GM23338 (cell line): Measurements from ENCODE around the gene ADGRG1. TPM values are rescaled to one million over a fixed set of nuclear protein-coding genes. Genes with fewer than 3 reads are reported as not detected.

ENCODE experiments used
- ATAC-seq: fragments of 200-7000 bp; cut with Tn5 transposase; 3 replicates; pipeline ENCODE4 v1.9.1; 2020
- DNase-seq: peaks from one replicate; pipeline ENCODE4 v3.0.0-alpha.2; 2015; ENCODE audit warnings: low spot score
- H2AFZ ChIP-seq: fragments of 200-600 bp; sonication (generic); 2 replicates; pipeline ENCODE4 v1.8.0; 2016; ENCODE audit warnings: antibody characterized with exemption, mild to moderate bottlenecking, moderate library complexity
- H3F3A ChIP-seq: fragments of 200-600 bp; sonication (generic); replicated peaks from 2 replicates; pipeline ENCODE4 v1.8.0; 2017; ENCODE audit warnings: antibody characterized with exemption, mixed run types, low read depth
- H3K27ac ChIP-seq: fragments of 200-600 bp; sonication (generic); 2 replicates; pipeline ENCODE4 v1.6.1; 2016; ENCODE audit warnings: low read depth
- H3K27me3 ChIP-seq: fragments of 200-600 bp; sonication (generic); 2 replicates; pipeline ENCODE4 v1.8.0; 2016; ENCODE audit warnings: mild to moderate bottlenecking, mixed run types, moderate library complexity; ENCODE audit not compliant: insufficient read depth
- H3K36me3 ChIP-seq: fragments of 200-600 bp; sonication (generic); 2 replicates; pipeline ENCODE4 v1.8.0; 2016; ENCODE audit warnings: mild to moderate bottlenecking; ENCODE audit not compliant: insufficient read depth
- H3K4me1 ChIP-seq: fragments of 200-600 bp; sonication (generic); 2 replicates; pipeline ENCODE4 v1.8.0; 2016; ENCODE audit warnings: mild to moderate bottlenecking, moderate library complexity; ENCODE audit not compliant: insufficient read depth
- H3K4me2 ChIP-seq: fragments of 200-600 bp; sonication (generic); 2 replicates; pipeline ENCODE4 v1.7.1; 2017; ENCODE audit warnings: mixed run types
- H3K4me3 ChIP-seq: fragments of 200-600 bp; sonication (generic); 2 replicates; pipeline ENCODE4 v1.6.1; 2016; ENCODE audit warnings: mixed run types
- H3K79me2 ChIP-seq: fragments of 200-600 bp; sonication (generic); replicated peaks from 2 replicates; pipeline ENCODE4 v1.8.0; 2017; ENCODE audit warnings: mild to moderate bottlenecking; ENCODE audit not compliant: insufficient read depth
- H3K9me2 ChIP-seq: fragments of 200-600 bp; sonication (generic); 2 replicates; pipeline ENCODE4 v1.8.0; 2017; ENCODE audit not compliant: insufficient read depth
- H4K20me1 ChIP-seq: fragments of 200-600 bp; sonication (generic); replicated peaks from 2 replicates; pipeline ENCODE4 v1.8.0; 2017; ENCODE audit warnings: mild to moderate bottlenecking; ENCODE audit not compliant: insufficient read depth
- H3K27ac Mint-ChIP-seq: 2 replicates; pipeline ENCODE4 v1.8.0; 2020; ENCODE audit warnings: inconsistent platforms, mild to moderate bottlenecking, moderate library complexity, mixed read lengths
- H3K27me3 Mint-ChIP-seq: 3 replicates; pipeline ENCODE4 v1.8.0; 2022; ENCODE audit warnings: low read depth, mild to moderate bottlenecking, moderate library complexity, mixed read lengths, inconsistent platforms; ENCODE audit not compliant: insufficient read depth, poor library complexity
- H3K36me3 Mint-ChIP-seq: 3 replicates; pipeline ENCODE4 v1.8.0; 2021; ENCODE audit warnings: low read depth, mild to moderate bottlenecking, inconsistent platforms, moderate library complexity, mixed read lengths
- H3K4me1 Mint-ChIP-seq: 3 replicates; pipeline ENCODE4 v1.8.0; 2020; ENCODE audit warnings: mild to moderate bottlenecking, inconsistent platforms, mixed read lengths
- H3K4me3 Mint-ChIP-seq: 3 replicates; pipeline ENCODE4 v1.8.0; 2021; ENCODE audit warnings: moderate library complexity, mild to moderate bottlenecking, inconsistent platforms, mixed read lengths
- H3K9me3 Mint-ChIP-seq: 3 replicates; pipeline ENCODE4 v1.8.0; 2020; ENCODE audit warnings: moderate library complexity, mild to moderate bottlenecking, inconsistent platforms, mixed read lengths
- CREB1 ChIP-seq: fragments of 250-450 bp; sonication (Bioruptor Pico); IDR thresholded peaks from 2 replicates; pipeline ENCODE4 v1.5.0; 2020; ENCODE audit warnings: low read depth, mild to moderate bottlenecking, moderate library complexity
- CTCF ChIP-seq, 2 experiments: fragments of 200-600 bp in 1 of 2; sonication (generic) in 1 of 2; conservative IDR thresholded peaks; 2 replicates each; pipeline versions ENCODE4 v1.5.1 to v1.6.1; 2016 to 2017; ENCODE audit warnings: antibody characterized with exemption in 2 of 2, low read depth in 2 of 2, mild to moderate bottlenecking in 2 of 2, moderate library complexity in 1 of 2
- ETS1 ChIP-seq: IDR thresholded peaks from 2 replicates; pipeline ENCODE4 v1.6.1; 2016; ENCODE audit warnings: antibody characterized with exemption
- EZH2phosphoT487 ChIP-seq: fragments of 200-600 bp; sonication (generic); IDR thresholded peaks from one replicate; pipeline ENCODE4 v1.8.1; 2018; ENCODE audit warnings: antibody characterized with exemption; ENCODE audit not compliant: unreplicated experiment
- JUNB ChIP-seq: IDR thresholded peaks from one replicate; pipeline ENCODE4 v1.6.1; 2016; ENCODE audit warnings: antibody characterized with exemption; ENCODE audit not compliant: unreplicated experiment
- NANOG ChIP-seq: IDR thresholded peaks from 2 replicates; pipeline ENCODE4 v1.6.1; 2016; ENCODE audit warnings: antibody characterized with exemption, borderline replicate concordance
- POLR2AphosphoS5 ChIP-seq: IDR thresholded peaks from 2 replicates; pipeline ENCODE4 v1.6.1; 2016; ENCODE audit warnings: antibody characterized with exemption, low read depth
- STAT1 ChIP-seq: IDR thresholded peaks from one replicate; pipeline ENCODE4 v1.6.1; 2016; ENCODE audit warnings: antibody characterized with exemption; ENCODE audit not compliant: unreplicated experiment
- ZNF114 ChIP-seq: fragments of 250-450 bp; sonication (Bioruptor Pico); IDR thresholded peaks from 2 replicates; pipeline ENCODE4 v1.5.0; 2020; ENCODE audit warnings: mild to moderate bottlenecking, moderate library complexity
- ZNF331 ChIP-seq: fragments of 250-450 bp; sonication (Bioruptor Pico); IDR thresholded peaks from 2 replicates; pipeline ENCODE4 v1.5.0; 2020; ENCODE audit warnings: low read depth, mild to moderate bottlenecking, moderate library complexity
- ZNF462 ChIP-seq: fragments of 250-450 bp; sonication (Bioruptor Pico); IDR thresholded peaks from 2 replicates; pipeline ENCODE4 v1.5.0; 2020; ENCODE audit warnings: mild to moderate bottlenecking, moderate library complexity
- polyA plus RNA-seq: library from polyadenylated mRNA; unstranded; fragments of >200 nt; fragmentation: Nextera tagmentation; extraction: Ambion mirVana; gene quantifications from 2 replicates; pipeline ENCODE4 v1.2.1, GENCODE V29; 2016
- total RNA-seq: library from RNA; depleted of rRNA; stranded (reverse); fragments of >200 nt; shearing (Covaris generic); gene quantifications from 2 replicates; pipeline ENCODE4 v1.2.3, GENCODE V29; 2014

ADGRG1 gene
- total and polyA plus RNA-seq, 2 experiments from 2014 or later, result 0.14 to 0.47 TPM

GRCh38 chr16:57636184-57636583 lies 7.8 kb downstream of the ADGRG1 start:
- no peak overlapping the region for H3K4me2 ChIP-seq
- no peak overlapping the region for H3K4me3 ChIP-seq
- no peaks in the 10 kb centered on the region for H3K79me2 ChIP-seq
- Mint-ChIP-seq H3K27ac (no peak overlapping the region), H3K4me3 (no peak overlapping the region), H3K9me3 (no peaks in the 10 kb centered on the region), H3K4me1 (peaks cover 8% of the 10 kb centered on the region; the same call in 2 of the 3 replicates), H3K27me3 (peaks cover 16% of the 10 kb centered on the region), H3K36me3 (no peaks in the 10 kb centered on the region)
- H3K4me1 ChIP-seq, result no peaks in the 10 kb centered on the region; the same call in 1 of the 2 replicates
- H3K36me3 ChIP-seq, result no peaks in the 10 kb centered on the region
- DNase-seq, result no peak
- TF ChIP-seq ZNF331 (CRISPR knock-in tag) (no peak), ZNF114 (no peak), CREB1 (CRISPR knock-in tag) (no peak), ETS1 (no peak)
- no peak for ATAC-seq
- H3K27ac ChIP-seq, result no peak overlapping the region
- no peaks in the 10 kb centered on the region for H4K20me1 ChIP-seq
- no peak overlapping the region for H2AFZ ChIP-seq
- no peaks in the 10 kb centered on the region for H3F3A ChIP-seq
- H3K27me3 ChIP-seq, result no peaks in the 10 kb centered on the region
- no peaks in the 10 kb centered on the region for H3K9me2 ChIP-seq

- no peaks in the 10 kb centered on the region for H3K36me3 ChIP-seq
- H4K20me1 ChIP-seq, result no peaks in the 10 kb centered on the region
- Mint-ChIP-seq H3K4me1 (peaks cover 8% of the 10 kb centered on the region; the same call in 2 of the 3 replicates), H3K4me3 (no peak overlapping the region), H3K27me3 (peaks cover 16% of the 10 kb centered on the region), H3K36me3 (no peaks in the 10 kb centered on the region), H3K9me3 (no peaks in the 10 kb centered on the region), H3K27ac (no peak overlapping the region)
- no peaks in the 10 kb centered on the region; the same call in 1 of the 2 replicates for H3K4me1 ChIP-seq
- H3K79me2 ChIP-seq, result no peaks in the 10 kb centered on the region
- no peaks in the 10 kb centered on the region for H3K9me2 ChIP-seq
- no peaks in the 10 kb centered on the region for H3K27me3 ChIP-seq
- H3K4me3 ChIP-seq, result no peak overlapping the region
- no peak overlapping the region for H2AFZ ChIP-seq
- H3F3A ChIP-seq, result no peaks in the 10 kb centered on the region
- no peak overlapping the region for H3K27ac ChIP-seq
- ATAC-seq (no peak), DNase-seq (no peak)
- no peak overlapping the region for H3K4me2 ChIP-seq
- TF ChIP-seq NANOG (no peak), ZNF462 (no peak), JUNB (no peak), POLR2AphosphoS5 (no peak), STAT1 (no peak), CTCF (conservative IDR thresholded peaks at IDR 0.05; ENCODE audit: low read depth in 2 of 2) (no peak), CREB1 (CRISPR knock-in tag) (no peak), EZH2phosphoT487 (no peak), ZNF331 (CRISPR knock-in tag) (no peak), ETS1 (no peak)
Measured at GRCh38 chr16:57637020-57637419, 8.6 kb downstream of the ADGRG1 start.
